ENCODE measurements around the gene NAP1L1.

The NAP1L1 gene

DNA sequence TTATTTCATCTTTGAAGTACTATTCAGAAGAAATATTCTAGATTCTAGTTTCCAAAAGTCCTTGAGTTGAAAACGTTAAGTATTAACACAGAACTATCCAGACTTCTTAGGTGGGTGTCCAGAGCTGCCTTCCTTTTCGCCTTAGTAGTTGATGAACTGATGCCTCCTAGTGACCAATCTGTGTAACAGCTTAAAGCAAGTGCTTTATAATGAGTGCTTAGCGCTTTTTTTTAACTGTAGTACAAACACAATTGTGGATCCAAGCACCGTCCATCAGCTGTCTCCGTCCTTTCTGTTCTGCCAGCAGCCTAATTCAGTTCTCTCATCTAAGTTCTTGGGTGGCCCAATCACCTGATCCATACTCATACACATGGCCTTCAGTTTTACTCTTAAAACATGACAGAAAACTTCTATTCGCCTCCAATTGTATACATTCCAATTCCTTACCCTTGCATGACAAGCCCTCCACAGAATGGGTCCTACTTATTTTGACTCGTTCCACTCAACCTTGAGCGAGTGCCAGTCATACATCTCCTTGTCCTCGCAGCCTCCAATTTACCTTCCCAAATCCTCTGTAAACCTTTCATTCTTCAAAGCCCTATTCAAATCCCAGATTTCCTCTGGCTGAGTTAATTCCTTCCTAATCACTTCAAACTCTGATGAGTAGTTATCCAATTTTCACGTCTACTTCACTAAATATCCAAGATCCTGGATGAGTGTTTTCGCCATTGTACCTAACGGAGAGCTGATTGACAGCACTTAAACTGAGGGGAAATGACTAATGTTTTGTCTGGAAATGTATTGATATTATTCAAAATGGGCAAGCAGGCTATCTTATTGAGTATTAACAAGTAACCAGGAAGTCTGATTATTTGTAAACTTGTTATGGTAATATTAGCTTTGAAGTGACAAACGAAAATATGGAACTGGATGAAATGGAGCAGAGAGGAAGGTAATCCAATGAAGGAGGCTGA is 47.1 kb downstream of the NAP1L1 start:
- peak; percentile 79 for DNase-seq

DNA sequence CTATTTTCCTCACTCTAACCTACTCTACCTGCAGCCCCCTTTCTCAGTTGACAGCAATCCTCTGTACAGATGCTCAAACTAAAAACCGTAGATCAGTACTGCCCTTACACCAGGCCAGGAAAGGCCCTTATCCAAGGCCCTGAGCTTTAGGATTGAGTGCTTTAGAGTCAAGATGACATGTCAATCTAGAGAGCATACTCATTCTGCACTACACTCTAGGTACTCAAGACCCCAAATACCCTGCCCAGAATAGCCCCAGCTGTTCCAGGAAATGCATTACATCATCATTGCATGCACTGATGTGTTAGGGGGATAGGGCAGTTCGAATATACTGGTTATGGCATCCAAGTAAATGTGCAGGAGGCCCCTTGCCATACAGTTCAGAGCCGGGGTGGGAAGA is 49.4 kb downstream of the NAP1L1 start:
- DNase-seq: no peak

DNA sequence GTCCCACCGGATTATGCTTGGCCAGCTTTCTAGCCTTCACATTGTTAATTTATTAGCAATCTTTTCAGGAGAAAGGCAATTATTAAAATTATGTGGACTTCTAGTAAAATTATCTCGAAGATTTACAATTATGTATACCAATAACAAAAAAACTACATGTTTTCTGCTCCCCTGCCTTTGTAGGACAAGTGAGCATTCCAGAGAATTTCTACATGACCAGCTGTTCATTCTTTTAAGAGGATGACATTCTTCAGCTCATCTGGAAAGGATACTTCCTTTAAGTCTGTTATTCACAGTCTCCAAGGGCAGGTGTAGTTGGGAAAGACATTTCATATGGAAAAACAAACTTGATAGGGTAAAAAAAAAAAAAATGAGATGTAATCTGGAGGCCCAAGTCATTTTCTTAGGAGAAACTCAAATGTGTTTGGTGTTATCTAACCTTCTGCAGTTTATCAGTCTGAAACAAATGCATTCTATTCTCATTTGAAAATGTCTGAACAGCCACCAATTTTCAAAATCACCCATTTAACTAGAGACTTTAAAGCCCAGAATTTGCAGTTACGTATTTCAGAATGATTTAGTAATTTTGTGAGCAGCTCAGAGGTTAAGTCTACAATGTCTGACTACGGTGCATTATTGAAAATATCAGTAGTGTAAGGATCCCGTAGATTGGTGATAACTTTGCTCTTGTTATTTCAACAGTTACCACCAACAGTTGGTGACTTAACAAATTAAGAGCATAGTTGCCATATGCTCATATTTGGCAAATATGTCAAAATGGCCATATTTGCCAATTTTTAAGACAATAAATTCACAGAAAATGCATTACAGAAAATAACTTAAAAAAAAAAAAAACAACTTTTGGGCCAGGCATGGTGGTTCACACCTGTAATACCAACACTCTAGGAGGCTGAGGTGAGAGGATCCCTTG is 51.1 kb downstream of the NAP1L1 start:
- DNase-seq: no peak

DNA sequence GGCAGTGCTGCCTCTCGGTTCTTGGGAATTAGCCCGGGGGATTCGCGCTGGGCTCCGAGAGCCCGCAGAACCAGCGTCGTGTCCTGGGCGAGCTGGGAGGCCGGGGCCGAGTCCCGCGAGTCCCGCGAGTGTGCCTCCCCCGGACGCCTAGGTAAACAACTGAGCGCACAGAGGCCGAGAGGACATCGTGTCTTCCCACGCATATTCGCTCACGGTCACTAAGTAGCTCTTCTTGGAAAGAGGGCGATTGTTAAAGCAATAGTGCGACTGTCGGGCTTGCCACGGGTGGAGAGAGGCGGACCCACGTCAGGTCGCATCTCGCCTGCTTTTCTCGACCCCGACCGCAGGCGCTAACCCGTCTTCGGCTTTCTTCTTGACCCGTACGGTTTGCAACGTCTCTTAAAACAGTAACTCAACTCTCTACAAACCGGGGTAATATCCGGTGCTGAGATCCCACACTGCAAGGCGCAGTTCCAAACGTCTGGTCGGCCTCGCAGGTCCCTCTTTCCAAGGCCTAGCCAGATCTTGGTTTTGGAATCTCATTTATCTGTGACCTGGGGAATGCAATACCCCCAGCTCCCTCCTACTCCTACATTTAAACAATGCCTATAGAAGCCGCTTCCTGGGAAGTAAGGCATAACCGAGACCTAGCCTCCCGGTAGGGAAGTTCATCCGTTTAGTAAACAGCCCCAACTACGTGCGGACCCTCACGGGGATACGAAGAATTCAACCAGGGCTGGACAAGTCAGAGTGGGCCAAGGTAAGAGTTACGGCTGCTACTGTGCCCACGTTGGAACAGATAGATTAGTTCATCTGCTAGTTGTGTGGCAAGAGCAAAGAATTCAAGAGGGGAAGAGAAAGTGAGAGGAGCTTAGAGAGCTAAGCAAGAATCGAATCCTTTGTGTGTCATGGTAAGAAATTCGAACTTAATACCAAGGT is 52.2 kb downstream of the NAP1L1 start:
- DNase-seq: no peak

DNA sequence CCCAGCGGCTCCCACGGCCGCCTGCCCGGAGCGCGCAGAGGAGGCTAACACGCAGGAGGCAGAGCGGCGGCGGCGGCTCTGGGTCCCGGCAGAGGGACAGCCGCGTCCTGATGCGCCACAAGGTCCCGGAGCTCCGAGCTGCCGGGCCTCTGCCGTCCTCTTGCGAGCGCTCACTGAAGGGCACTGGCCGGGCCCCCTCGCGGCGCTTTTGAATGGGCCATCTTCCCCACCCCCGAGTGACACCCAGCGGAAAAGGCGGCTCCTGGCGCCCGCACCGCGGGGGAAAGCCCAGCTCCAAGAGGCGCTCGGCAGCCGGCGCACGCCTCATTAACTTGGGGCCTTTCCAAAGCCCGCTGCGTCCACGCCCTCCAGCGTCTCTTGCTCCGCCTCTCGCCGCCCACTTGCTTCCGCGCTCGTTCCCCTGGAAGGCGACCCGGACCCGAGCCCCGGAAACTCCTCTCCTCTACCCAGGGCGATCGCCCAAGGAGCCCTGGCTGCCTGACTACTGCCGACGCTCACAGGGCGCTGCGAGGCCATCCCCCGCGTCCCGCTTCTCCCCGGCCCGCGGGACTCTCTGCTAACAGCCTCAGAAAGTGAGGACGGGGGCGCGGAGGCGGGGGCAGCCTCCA is 53.0 kb downstream of the NAP1L1 start, which contains the start of gene PHLDA1:
Gene PHLDA1, minus strand, starts transcription at position 363 of the 629 bp plus-strand sequence.
- DNase-seq: peak; percentile 63

DNA sequence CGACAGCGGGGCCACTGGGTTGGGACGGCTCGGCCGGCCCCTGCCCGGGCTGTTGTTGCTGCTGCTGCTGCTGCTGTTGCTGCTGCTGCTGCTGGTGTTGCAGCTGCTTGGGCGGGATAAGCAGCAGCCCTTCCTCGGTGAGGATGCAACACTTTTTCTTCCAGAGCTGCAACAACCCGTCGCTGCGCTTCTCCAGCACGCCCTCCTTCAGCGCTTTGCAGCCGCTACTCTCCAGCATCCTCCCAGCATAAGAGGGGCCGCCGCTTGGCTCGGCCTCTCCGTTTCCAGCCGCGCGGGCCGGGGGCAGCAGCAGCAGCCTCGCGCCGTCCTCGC is 53.4 kb downstream of the NAP1L1 start:
- no peak for DNase-seq

DNA sequence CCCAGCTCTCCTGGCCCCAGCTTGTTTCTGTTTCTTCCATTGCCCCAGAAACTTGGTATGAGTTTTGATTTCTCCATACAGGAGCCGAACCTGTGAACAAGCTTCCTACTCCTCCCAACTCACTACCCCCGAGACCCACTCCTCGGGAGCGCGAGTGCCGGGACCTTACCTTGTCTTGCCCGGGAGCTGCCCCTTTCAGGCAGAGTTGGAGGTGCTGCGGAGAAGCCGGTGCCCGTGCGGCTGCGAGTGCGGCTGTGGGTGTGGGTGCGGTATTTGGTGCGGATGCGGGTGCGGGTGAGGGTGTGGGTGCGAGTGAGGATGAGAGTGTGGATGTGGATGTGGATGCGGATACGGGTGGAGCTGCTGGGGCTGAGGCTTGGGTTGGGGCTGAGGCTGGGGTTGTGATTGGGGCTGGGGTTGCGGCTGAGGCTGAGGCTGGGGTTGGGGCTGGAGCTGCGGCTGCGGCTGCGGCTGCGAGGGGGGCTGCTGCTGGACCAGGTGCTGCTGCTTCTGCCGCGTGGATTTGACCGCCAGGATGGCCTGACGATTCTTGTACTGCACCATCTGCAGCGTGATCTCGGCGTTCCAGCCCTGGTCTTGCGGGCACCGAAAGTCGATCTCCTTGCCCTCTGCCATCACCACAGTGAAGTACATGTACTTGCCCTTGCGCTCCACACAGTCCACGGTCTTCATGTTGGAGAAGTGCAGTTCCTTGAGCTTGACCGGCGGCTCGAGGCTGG is 54.0 kb downstream of the NAP1L1 start:
- DNase-seq: no peak

DNA sequence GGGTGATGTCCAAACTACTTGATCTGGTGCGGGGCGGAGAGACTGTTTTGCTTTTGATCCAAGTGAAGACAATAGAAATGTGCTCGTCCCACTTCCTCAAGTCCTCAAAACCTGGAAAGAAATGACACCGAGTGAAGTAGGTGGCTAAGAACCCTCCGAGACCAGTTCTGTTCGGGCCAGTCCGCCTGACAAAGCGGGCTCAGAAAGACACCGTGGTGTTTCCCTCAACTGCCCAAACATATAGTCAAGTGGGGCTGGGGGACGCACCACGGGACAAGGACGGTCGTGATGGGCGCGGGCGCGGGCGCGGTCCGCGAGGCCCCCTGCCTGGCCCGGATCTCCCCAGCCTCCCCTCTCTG is 54.5 kb downstream of the NAP1L1 start:
- DNase-seq: no peak

DNA sequence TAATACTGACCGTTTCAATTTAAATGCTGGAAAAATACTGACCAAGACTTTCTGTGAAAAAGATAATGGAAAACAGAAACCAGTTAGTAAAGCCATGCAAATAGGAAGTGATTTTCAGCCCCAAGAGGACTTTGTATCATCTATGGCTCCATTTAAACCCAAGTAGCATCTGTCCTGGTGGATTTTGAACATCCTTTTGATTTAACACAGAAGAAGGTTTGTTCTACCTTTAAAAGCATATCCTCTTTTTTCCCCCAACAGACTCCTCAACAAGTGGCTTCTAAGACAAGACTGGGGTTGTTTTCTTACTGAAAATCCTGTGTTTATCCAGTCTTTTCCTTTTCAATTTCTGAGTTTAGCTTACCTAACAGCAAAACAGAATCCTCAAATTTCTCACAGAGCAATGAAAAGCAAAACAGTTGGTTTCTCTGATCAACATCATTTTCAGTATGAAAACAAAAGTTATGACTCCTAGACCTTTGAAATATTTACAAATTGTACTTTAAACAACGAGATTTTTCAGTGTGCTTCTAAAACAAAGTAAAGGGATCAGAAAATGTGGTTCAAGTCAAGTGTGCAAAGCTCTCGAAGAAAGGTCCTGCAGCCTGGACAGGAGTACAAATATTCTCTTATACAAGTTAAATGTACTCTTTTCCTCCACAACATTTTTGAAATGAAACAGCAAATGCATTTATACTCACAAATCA is 55.8 kb downstream of the NAP1L1 start:
- no peak for DNase-seq

DNA sequence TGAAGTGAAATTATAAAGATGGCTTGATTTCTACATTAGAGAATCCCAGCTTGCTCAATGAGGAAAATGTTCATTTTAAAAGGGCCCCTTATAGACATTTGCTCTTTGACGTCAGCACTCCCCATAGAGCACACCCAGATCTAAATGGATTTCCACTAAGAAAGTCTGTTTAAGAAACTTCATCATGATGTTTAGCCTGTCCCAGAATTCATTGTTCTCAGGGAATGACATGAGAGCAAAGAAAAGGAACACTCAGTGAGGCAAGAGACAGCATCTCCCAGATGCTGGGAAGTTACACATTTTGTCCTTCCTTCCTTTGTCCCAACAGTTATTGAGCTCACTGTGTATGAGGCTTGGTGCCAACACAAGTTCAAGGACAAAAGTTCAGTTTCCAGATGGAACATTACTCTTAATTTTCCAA is 57.8 kb downstream of the NAP1L1 start:
- no peak for DNase-seq

DNA sequence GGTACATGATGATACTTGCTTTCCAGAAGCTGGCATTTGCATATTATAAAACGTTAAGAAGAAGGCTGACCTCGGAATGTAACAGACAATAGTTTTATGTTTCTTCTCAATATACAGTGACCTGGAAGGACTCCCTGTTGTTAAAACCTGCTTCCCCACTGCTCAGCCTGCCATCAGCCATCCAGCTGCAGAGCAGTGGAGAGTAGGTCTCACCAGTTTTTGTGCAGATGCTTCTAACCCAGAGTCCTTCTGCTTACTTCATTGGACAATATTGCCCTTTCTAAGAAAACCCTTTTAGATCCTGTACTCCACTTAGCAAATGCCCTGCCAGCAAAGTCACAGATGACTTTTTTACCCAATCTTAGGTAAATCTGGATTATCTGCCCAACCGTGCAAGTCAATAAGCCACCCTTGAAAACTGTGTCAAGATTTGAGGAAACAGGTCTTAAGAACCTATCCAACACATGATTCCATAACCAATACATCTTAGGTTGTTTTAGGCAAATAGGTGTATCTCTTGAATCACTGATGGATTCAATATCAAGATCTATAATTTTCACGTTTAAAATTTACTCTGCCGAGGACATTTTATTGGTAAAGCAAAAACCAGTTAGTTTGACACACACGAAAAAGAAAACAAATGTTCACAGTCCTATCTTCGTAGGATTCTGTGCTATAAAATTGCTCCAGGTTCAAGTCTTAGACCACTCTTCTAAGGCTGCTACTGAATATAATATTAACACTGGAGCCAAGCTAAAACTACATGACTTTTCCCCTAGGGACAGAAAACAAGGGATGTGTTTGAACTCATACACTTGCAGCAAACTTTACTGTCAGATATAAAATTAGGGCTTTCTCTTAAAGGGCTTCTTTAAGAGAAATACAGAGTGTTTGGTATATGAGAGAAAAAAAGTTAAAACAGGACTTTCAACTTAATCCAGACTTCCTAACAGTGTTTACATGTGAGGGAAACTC is 58.6 kb downstream of the NAP1L1 start:
- no peak for DNase-seq

DNA sequence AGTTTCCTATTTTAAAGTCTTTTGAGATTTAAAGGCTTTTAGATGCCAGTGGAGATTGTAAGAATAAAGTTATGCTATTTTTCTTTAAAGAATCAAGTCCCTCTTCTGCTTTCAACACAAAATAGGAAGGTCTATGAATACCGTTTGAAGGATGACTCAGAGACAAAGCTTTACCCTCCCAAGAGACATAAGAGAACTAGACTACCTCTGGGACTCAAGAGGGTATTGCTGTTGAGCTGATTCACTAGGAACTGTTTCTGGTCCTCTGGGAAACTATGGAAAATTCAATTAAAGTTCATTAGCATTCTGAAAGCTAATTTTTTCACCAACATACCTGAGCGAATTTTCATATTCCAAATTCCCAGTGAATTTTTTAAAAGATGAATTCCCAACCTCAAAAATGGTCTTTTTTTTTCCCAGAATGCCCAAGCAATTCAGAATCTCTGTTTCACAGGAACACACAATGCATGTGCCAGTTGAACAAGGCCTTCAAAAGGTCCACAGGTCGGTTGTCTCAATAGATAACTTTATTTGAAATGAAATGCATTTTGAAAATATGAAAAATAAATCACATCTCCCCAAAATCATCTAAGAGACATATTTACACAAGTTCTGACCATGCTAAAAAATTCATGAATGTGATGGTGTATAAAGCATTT is 59.4 kb downstream of the NAP1L1 start:
- DNase-seq: no peak

DNA sequence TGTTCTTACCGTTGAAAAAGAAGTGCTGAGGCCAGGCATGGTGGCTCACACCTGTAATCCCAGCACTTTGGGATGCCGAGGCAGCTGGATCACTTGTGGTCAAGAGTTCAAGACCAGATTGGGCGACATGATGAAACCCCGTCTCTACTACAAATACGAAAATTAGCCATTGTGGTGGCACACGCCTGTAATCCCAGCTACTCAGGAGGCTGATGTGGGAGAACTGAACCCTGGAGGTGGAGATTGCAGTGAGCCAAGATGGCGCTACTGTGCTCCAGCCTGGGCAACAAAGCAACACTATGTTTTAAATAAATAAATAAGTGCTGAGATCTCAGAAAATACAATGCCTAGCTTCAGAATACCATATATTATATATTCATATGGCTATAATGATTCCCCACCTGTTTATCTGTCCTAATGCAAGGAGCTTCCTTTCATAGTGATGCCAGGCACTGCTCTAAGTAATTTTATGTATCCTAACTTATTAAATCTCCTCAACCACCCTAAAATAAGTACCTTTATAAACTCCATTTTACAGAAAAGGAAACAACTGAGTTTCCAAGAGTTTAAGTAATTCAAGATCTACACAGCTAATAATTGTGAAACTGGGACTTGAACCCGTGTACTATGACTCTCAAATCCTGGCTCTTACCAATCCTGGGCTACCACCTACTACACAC is 60.2 kb downstream of the NAP1L1 start:
- DNase-seq: no peak

DNA sequence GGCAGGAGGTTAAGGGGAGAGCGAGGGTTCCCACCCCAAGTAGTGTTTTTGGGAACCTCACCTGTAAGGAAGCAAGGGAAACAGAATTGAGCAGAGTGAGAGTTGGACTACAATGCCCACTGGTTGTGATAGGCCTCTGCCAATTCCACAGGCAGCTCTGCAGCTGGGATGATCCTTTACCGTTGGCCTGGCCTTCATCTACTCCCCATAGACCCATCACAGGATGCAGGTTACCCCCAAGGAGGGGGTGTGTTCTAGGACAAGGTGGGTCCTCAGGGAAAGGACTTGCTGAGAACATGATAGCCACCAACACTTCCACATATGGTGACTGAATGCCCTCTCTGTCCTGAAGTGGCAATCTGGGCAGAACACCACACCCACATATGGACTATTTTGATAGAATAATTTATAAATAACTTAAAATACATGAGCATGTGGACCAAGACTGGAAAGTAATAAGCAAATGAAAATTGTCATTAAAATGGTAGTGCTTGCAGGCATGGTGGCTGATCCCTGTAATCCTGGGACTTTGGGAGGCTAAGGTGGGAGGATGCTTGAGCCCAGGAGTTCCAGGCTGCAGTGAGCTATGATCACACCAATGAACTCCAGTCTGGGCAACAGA is 61.3 kb downstream of the NAP1L1 start:
- DNase-seq: no peak

DNA sequence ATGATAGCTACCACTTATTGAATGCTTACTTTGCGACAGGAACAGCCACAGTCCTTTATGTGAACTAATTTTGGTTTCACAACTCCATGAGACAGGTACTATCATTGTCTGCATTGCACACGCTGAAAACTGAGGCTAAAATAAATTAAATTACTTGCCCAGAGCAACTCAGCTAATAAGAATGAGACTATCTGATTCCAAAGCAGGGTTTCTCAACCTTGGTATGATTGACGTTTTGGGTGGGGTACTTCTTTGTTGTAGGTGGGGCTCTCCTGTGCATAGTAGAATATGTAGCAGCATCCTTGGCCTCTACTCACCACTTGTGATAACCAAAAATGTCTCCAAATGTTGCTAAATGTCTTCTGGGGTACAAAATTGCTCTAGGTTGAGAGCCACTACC is 62.0 kb downstream of the NAP1L1 start:
- no peak for DNase-seq

DNA sequence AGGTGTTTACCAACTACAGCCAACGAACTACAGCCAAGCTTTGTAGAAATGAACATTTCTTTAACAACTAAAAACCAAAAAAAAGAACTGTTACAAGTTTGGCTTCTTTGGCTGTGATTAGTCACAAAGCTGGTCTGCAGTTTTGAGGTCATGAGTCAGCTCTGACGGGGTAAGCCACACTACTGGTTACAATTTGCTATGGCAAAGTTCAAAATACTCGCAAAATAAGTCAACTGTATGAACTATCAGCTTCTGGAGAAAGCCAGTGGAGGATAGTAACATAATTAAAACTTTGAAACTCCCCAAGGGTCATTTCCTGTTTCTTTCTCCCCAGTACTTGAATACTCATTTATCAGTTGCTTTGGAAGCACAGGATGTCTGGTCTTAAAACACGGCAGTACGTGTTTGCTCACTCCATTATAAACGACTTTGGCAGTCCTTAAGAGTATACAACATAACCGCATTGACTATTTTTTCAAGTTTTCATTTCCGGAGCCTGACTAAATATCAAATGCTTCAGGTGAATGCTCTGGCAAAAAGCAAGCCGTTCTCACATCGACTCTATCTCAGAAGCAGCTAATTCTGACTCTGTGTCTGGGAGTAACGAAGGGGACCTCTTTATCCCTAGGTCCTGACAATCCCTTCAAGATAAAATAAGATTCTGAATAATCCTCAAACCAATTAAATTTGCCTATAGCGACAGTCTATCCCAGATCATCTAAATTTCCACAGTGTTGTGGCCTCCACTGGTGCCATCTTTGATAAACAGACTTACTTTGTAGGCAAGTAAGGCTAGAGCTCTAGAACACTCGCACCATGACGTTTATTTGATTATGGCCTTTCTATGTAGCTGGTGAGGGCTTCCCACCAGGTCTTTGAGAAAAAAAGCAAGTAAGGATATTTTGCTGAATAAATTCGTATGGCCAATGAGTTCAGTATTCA is 63.5 kb downstream of the NAP1L1 start:
- no peak for DNase-seq

DNA sequence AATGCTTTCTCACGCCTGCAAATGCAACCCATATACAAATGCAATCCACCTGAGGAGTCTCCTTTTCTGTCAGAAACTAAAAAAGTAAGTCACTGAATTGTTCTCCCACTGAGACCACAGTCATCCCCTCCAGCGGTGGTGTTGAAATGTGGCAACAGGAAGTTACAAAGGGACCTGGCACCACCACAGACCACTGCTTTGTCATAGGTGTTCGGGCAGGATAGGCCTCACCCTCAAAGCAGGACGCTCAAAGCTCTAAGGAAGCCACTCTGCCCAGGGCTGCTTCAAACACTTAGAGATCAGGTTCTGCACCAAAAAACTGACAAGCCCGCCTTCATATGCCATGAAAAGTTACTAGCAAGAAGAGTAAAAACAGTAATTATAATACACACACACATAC is 64.2 kb downstream of the NAP1L1 start:
- no peak for DNase-seq

Measured in NCI-H2081 treated with DMSO at 0.1 percent for 48 hours (cell line).